LNCaP clone FGC (cell line): ENCODE measurements around the gene STK35.
A peak's percentile ranks its signal among the peaks of the same experiment; 100 is the strongest.

ENCODE experiments used
- DNase-seq: peaks from one replicate; pipeline ENCODE4 v3.0.0-alpha.2; 2011; ENCODE audit warnings: low read depth
- H3K4me3 ChIP-seq: 2 replicates; pipeline ENCODE4 v1.5.1; 2011; ENCODE audit warnings: mild to moderate bottlenecking, low read depth, low read length, control low read depth
- CTCF ChIP-seq: IDR thresholded peaks from 2 replicates; pipeline ENCODE4 v1.5.1; 2012; ENCODE audit warnings: mild to moderate bottlenecking; ENCODE audit not compliant: control insufficient read depth, insufficient read depth; ENCODE audit errors: extremely low read depth

The STK35 gene

GRCh38 chr20:2125474-2126112, 24.0 kb downstream of the STK35 start:
- no peak for TF ChIP-seq CTCF
- no peak for DNase-seq
- no peak overlapping the region for H3K4me3 ChIP-seq

GRCh38 chr20:2127238-2127637, 25.6 kb downstream of the STK35 start:
- no peak for TF ChIP-seq CTCF

GRCh38 chr20:2128542-2128941, 26.9 kb downstream of the STK35 start:
- DNase-seq: no peak
- TF ChIP-seq CTCF: no peak
- H3K4me3 ChIP-seq: no peak overlapping the region

More at GRCh38 chr20:2127238-2127637, 25.6 kb downstream of the STK35 start:
- DNase-seq: no peak
- H3K4me3 ChIP-seq: no peak overlapping the region

- TF ChIP-seq CTCF: no peak
- no peak overlapping the region for H3K4me3 ChIP-seq
- no peak for DNase-seq
These were observed 28.5 kb downstream of the STK35 start for GRCh38 chr20:2130062-2130591.

- no peak for DNase-seq
- TF ChIP-seq CTCF: no peak
- no peak overlapping the region for H3K4me3 ChIP-seq
These were observed 29.1 kb downstream of the STK35 start for GRCh38 chr20:2130683-2131082.

GRCh38 chr20:2131366-2131765, 29.7 kb downstream of the STK35 start:
- no peak for DNase-seq
- TF ChIP-seq CTCF: no peak
- H3K4me3 ChIP-seq: no peak overlapping the region

- no peak overlapping the region for H3K4me3 ChIP-seq
- no peak for TF ChIP-seq CTCF
- DNase-seq: peak; percentile 85
These were observed 30.9 kb downstream of the STK35 start for GRCh38 chr20:2132461-2132901.
